Measurements from ENCODE around the gene DOCK7. TPM values are rescaled to one million over a fixed set of nuclear protein-coding genes. Genes with fewer than 3 reads are reported as not detected.
A peak's percentile ranks its signal among the peaks of the same experiment; 100 is the strongest.

DOCK7 gene
- total and polyA plus RNA-seq, 2 of the 13 experiments (the other 11 are each of a cell fraction or from before 2014, with no cell fraction given): 45.7 to 67.2 TPM

DNA sequence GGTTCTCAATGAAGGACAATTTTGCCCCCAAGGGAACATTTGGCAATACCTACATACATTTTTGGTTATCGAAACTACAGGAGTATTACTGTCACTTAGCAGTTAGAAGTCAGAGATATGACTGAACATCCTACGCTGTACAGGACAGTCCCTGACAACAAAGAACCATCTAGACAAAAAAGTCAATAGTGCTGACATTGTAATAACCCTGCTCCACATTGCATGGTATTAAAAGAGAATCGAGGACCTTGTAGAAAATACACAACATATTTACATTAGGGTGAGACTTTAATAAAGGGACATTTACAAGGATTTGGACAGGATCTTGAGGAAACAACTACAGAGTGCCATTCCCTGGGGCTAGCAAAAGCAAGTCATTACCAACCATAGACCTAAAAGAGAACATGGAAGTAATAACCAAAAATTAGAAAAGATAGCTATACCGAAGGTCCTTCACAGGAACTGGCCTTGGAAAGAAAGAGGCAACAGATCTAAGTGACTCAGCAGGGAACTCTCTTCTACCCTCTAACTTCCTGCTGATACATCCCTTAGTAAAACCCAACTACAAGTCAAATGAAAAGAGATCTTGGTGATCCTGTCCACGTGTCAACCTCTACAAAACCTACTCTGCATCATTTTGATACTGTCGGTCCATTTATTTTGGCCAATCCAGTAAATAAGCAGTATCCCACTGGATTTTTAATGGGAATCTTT is 50.6 kb downstream of the DOCK7 start:
- no peaks in the 10 kb centered on the region for H3K79me2 ChIP-seq (ENCODE audit: insufficient read depth, low read length)
- no peak for ATAC-seq
- intact Hi-C loops (cut with micrococcal nuclease; ENCODE audit: unreplicated experiment) (no loop called here), in situ Hi-C loops (cut with HindIII; ENCODE audit: extremely low pct_ligation_motif_present, low pct_unique_long_range_greater_than_20kb) (no loop called here)
- H3K4me2 ChIP-seq (ENCODE audit: low read depth, low read length): no peak overlapping the region
- TF ChIP-seq MAFF (IDR thresholded peaks at IDR 0.05; ENCODE audit: low read depth, low read length) (peak; percentile 67), ZNF75D (CRISPR knock-in tag; IDR thresholded peaks at IDR 0.05; ENCODE audit: borderline replicate concordance) (no peak), ZNF550 (CRISPR knock-in tag; IDR thresholded peaks at IDR 0.05; ENCODE audit: borderline replicate concordance) (no peak), MAFK (conservative IDR thresholded peaks at IDR 0.05 in 1 of 2, IDR thresholded peaks at IDR 0.05 in 1 of 2; ENCODE audit: low read length in 2 of 2) (peak; percentile 43 to 75; a peak in 3 of 4 replicates)
- peaks cover 6 to 46% of the 10 kb centered on the region in 2 experiments for H3K36me3 ChIP-seq (replicated peaks in 1 of 2; ENCODE audit: control insufficient read depth in 1 of 2, insufficient read depth in 2 of 2, low read length in 2 of 2)
- ChIA-PET CTCF (ENCODE audit: low intra/inter-chr PET ratio, low total read pairs) (no interaction called here), POLR2A (no interaction called here)
- no peak overlapping the region for H2AFZ ChIP-seq (ENCODE audit: low read length)
- no TSS peak for BruUV-seq (replicated peaks)
- DNase-seq (ENCODE audit: low spot score): no peak
- no peak for FAIRE-seq
- H3K9ac ChIP-seq (ENCODE audit: insufficient read depth, low read depth, low read length): no peak overlapping the region
- no peaks in the 10 kb centered on the region for H3K27me3 ChIP-seq (ENCODE audit: control insufficient read depth in 1 of 2, insufficient read depth in 2 of 2, low read length in 2 of 2)
- 95% methylated on average over 6 of the region's 6 CpGs for WGBS (ENCODE audit: low lambda C conversion rate)
- no peak overlapping the region for H3K4me3 ChIP-seq (replicated peaks in 1 of 3; ENCODE audit: insufficient read depth in 1 of 3, low read depth in 2 of 3, low read length in 3 of 3)
- H4K20me1 ChIP-seq (ENCODE audit: insufficient read depth, low read length): no peaks in the 10 kb centered on the region
- no peaks in the 10 kb centered on the region for H3K4me1 ChIP-seq (ENCODE audit: insufficient read depth, low read length)
- H3K27ac ChIP-seq (ENCODE audit: extremely low read length, insufficient read depth, low read length): no peak overlapping the region
- no peaks in the 10 kb centered on the region for H3K9me3 ChIP-seq (ENCODE audit: low read length)

DNA sequence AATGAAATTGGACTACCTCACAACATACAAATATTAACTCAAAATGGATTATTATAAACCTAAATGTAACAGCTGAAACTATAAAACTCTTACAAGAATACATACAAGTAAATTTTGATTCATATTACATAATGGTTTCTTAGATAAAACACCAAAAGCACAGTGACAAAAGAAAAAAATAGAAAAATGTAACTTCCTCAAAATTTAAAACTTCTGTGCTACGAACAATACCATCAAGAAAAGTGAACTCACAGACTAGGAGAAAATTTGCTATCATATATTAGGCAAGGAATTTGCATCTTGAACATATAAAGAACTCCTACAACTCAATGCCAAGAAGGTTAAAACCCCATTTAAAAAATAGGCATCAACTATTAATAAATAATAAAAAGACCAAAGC is 59.7 kb downstream of the DOCK7 start:
- no peak for FAIRE-seq
- POLR2A ChIA-PET: no interaction called here
- no peak for TF ChIP-seq RFXAP (CRISPR knock-in tag; IDR thresholded peaks at IDR 0.05; ENCODE audit: borderline replicate concordance)
- TF ChIP-seq ZNF251 (CRISPR knock-in tag; IDR thresholded peaks at IDR 0.05): no peak
- no peak for TF ChIP-seq YY1 (IDR thresholded peaks at IDR 0.05; ENCODE audit: insufficient read depth, insufficient replicate concordance, low read depth, low read length)
- TF ChIP-seq ZNF333 (CRISPR knock-in tag; IDR thresholded peaks at IDR 0.05; ENCODE audit: borderline replicate concordance): no peak
- no peak for TF ChIP-seq ZNF552 (CRISPR knock-in tag; IDR thresholded peaks at IDR 0.05; ENCODE audit: borderline replicate concordance)
- TF ChIP-seq, protein P1, sequence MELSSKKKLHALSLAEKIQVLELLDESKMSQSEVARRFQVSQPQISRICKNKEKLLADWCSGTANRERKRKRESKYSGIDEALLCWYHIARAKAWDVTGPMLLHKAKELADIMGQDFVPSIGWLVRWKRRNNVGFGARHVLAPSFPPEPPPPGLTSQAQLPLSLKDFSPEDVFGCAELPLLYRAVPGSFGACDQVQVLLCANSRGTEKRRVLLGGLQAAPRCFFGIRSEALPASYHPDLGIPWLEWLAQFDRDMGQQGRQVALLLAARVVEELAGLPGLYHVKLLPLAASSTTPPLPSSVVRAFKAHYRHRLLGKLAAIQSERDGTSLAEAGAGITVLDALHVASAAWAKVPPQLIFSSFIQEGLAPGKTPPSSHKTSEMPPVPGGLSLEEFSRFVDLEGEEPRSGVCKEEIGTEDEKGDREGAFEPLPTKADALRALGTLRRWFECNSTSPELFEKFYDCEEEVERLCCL (CRISPR knock-in tag; IDR thresholded peaks at IDR 0.05; ENCODE audit: borderline replicate concordance): no peak
- TF ChIP-seq CC2D1A (CRISPR knock-in tag; IDR thresholded peaks at IDR 0.05): no peak
- TF ChIP-seq ZNF607 (CRISPR knock-in tag; IDR thresholded peaks at IDR 0.05; ENCODE audit: borderline replicate concordance): no peak
- TF ChIP-seq ZNF468 (CRISPR knock-in tag; IDR thresholded peaks at IDR 0.05): no peak
- TF ChIP-seq, protein P2, sequence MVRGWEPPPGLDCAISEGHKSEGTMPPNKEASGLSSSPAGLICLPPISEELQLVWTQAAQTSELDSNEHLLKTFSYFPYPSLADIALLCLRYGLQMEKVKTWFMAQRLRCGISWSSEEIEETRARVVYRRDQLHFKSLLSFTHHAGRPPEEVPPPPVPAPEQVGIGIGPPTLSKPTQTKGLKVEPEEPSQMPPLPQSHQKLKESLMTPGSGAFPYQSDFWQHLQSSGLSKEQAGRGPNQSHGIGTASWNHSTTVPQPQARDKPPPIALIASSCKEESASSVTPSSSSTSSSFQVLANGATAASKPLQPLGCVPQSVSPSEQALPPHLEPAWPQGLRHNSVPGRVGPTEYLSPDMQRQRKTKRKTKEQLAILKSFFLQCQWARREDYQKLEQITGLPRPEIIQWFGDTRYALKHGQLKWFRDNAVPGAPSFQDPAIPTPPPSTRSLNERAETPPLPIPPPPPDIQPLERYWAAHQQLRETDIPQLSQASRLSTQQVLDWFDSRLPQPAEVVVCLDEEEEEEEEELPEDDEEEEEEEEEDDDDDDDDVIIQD (CRISPR knock-in tag; IDR thresholded peaks at IDR 0.05; ENCODE audit: low read depth): no peak
- TF ChIP-seq NCOR1 (IDR thresholded peaks at IDR 0.05; ENCODE audit: borderline replicate concordance, low read length): no peak
- no peak for TF ChIP-seq GFI1 (CRISPR knock-in tag; IDR thresholded peaks at IDR 0.05; ENCODE audit: borderline replicate concordance)

More for the DNA sequence above, 59.7 kb downstream of the DOCK7 start:
- in situ Hi-C loops (cut with HindIII; ENCODE audit: extremely low pct_ligation_motif_present, low pct_unique_long_range_greater_than_20kb) (no loop called here), intact Hi-C loops (cut with micrococcal nuclease; ENCODE audit: unreplicated experiment) (loop anchor here (10.0 kb wide), 2 partner anchors 94 to 106 kb away; no protein-coding TSS in a partner anchor)
- ATAC-seq (no peak), DNase-seq (ENCODE audit: low spot score) (no peak)
- no peak overlapping the region for H3K4me3 ChIP-seq (replicated peaks in 1 of 3; ENCODE audit: insufficient read depth in 1 of 3, low read depth in 2 of 3, low read length in 3 of 3)
- no peak overlapping the region for H3K9ac ChIP-seq (ENCODE audit: insufficient read depth, low read depth, low read length)
- no peaks in the 10 kb centered on the region for H4K20me1 ChIP-seq (ENCODE audit: insufficient read depth, low read length)
- 95% methylated on average over 1 of the region's 1 CpG for WGBS (ENCODE audit: low lambda C conversion rate)
- H3K4me2 ChIP-seq (ENCODE audit: low read depth, low read length): no peak overlapping the region
- CTCF ChIA-PET (ENCODE audit: low intra/inter-chr PET ratio, low total read pairs): no interaction called here
- no peak overlapping the region for H2AFZ ChIP-seq (ENCODE audit: low read length)
- peaks cover 9 to 68% of the 10 kb centered on the region in 2 experiments for H3K36me3 ChIP-seq (replicated peaks in 1 of 2; ENCODE audit: control insufficient read depth in 1 of 2, insufficient read depth in 2 of 2, low read length in 2 of 2)
- no TSS peak for BruUV-seq (replicated peaks)
- H3K27ac ChIP-seq (ENCODE audit: extremely low read length, insufficient read depth, low read length): no peak overlapping the region
- peaks cover 12% of the 10 kb centered on the region for H3K4me1 ChIP-seq (ENCODE audit: insufficient read depth, low read length)
- no peaks in the 10 kb centered on the region for H3K9me3 ChIP-seq (ENCODE audit: low read length)
- H3K27me3 ChIP-seq (ENCODE audit: control insufficient read depth in 1 of 2, insufficient read depth in 2 of 2, low read length in 2 of 2): no peaks in the 10 kb centered on the region
- H3K79me2 ChIP-seq (ENCODE audit: insufficient read depth, low read length): peaks cover 6% of the 10 kb centered on the region

Measured in HepG2 (cell line).